Fibroblast of lung (primary cell): ENCODE measurements around the gene PYGB. TPM values are rescaled to one million over a fixed set of nuclear protein-coding genes. Genes with fewer than 3 reads are reported as not detected.

Source experiments
- DNase-seq, 2 donors: peaks; one replicate each; pipeline versions ENCODE4 v3.0.0 to v3.0.0-alpha.2; 2010; ENCODE audit warnings: low read depth in 2 of 2
- H2AFZ ChIP-seq: 2 replicates; pipeline ENCODE4 v1.5.1; 2012; ENCODE audit warnings: low read length, control low read depth, inconsistent platforms
- H3K27ac ChIP-seq: 2 replicates; pipeline ENCODE4 v1.5.1; 2011; ENCODE audit warnings: low read length, control low read depth; ENCODE audit not compliant: insufficient read depth
- H3K27me3 ChIP-seq: 2 replicates; pipeline ENCODE4 v1.5.1; 2011; ENCODE audit warnings: mild to moderate bottlenecking, low read length; ENCODE audit not compliant: control insufficient read depth, insufficient read depth
- H3K36me3 ChIP-seq: 2 replicates; pipeline ENCODE4 v1.5.1; 2011; ENCODE audit warnings: low read length; ENCODE audit not compliant: control insufficient read depth, insufficient read depth
- H3K4me1 ChIP-seq: 2 replicates; pipeline ENCODE4 v1.5.1; 2011; ENCODE audit warnings: low read length; ENCODE audit not compliant: control insufficient read depth, insufficient read depth; ENCODE audit errors: extremely low read depth
- H3K4me2 ChIP-seq: 2 replicates; pipeline ENCODE4 v1.5.1; 2011; ENCODE audit warnings: low read length, control low read depth; ENCODE audit not compliant: insufficient read depth; ENCODE audit errors: extremely low read depth
- H3K4me3 ChIP-seq, 4 experiments: fragments of 200-600 bp in 1 of 4; sonication (generic) in 1 of 4; replicated peaks in 1 of 4; 2 replicates each; pipeline ENCODE4 v1.5.1; 2011 to 2016; ENCODE audit warnings: low read length in 4 of 4, low read depth in 3 of 4, mild to moderate bottlenecking in 3 of 4, control low read depth in 2 of 4, inconsistent platforms in 1 of 4, mixed read lengths in 1 of 4; ENCODE audit not compliant: insufficient read depth in 1 of 4; ENCODE audit errors: control extremely low read depth in 1 of 4
- H3K79me2 ChIP-seq: 2 replicates; pipeline ENCODE4 v1.5.1; 2012; ENCODE audit warnings: mild to moderate bottlenecking, low read length, inconsistent platforms; ENCODE audit not compliant: control insufficient read depth, insufficient read depth
- H3K9ac ChIP-seq: 2 replicates; pipeline ENCODE4 v1.5.1; 2011; ENCODE audit warnings: mild to moderate bottlenecking, low read length, control low read depth; ENCODE audit not compliant: insufficient read depth
- H3K9me3 ChIP-seq: 2 replicates; pipeline ENCODE4 v1.5.1; 2012; ENCODE audit warnings: low read depth, low read length; ENCODE audit not compliant: control insufficient read depth, insufficient read depth
- H4K20me1 ChIP-seq: 2 replicates; pipeline ENCODE4 v1.5.1; 2011; ENCODE audit warnings: low read length; ENCODE audit not compliant: control insufficient read depth, insufficient read depth; ENCODE audit errors: extremely low read depth
- EZH2 ChIP-seq: IDR thresholded peaks from 2 replicates; pipeline ENCODE4 v1.5.1; 2012; ENCODE audit warnings: low read length, control low read depth, mild to moderate bottlenecking; ENCODE audit errors: missing control alignments
- polyA plus RNA-seq, 2 donors: library from polyadenylated mRNA; depleted of rRNA in 1 of 2; stranded (reverse) in 1 of 2; unstranded in 1 of 2; fragments of >200 nt; gene quantifications; 2 replicates each; pipeline ENCODE4 v1.2.1, GENCODE V29; 2011 to 2012; ENCODE audit warnings: missing spikeins in 1 of 2
- total RNA-seq: library from RNA; depleted of rRNA; stranded (reverse); fragments of >200 nt; gene quantifications from 2 replicates; pipeline ENCODE4 v1.2.1, GENCODE V29; 2014
- TF ChIP-seq, protein P1 (sequence below), 2 donors: IDR thresholded peaks in 1 of 2; conservative IDR thresholded peaks in 1 of 2; 1 replicate in 1 of 2; 2 replicates in 1 of 2; pipeline ENCODE4 v1.5.1; 2011 to 2012; ENCODE audit warnings: low read length in 2 of 2, control low read depth in 1 of 2, inconsistent platforms in 1 of 2, low read depth in 1 of 2, mild to moderate bottlenecking in 1 of 2

PYGB gene
- total and polyA plus RNA-seq, 2 donors (not counting 1 experiment from before 2014, with no cell fraction given), result 37.0 to 89.5 TPM

DNA sequence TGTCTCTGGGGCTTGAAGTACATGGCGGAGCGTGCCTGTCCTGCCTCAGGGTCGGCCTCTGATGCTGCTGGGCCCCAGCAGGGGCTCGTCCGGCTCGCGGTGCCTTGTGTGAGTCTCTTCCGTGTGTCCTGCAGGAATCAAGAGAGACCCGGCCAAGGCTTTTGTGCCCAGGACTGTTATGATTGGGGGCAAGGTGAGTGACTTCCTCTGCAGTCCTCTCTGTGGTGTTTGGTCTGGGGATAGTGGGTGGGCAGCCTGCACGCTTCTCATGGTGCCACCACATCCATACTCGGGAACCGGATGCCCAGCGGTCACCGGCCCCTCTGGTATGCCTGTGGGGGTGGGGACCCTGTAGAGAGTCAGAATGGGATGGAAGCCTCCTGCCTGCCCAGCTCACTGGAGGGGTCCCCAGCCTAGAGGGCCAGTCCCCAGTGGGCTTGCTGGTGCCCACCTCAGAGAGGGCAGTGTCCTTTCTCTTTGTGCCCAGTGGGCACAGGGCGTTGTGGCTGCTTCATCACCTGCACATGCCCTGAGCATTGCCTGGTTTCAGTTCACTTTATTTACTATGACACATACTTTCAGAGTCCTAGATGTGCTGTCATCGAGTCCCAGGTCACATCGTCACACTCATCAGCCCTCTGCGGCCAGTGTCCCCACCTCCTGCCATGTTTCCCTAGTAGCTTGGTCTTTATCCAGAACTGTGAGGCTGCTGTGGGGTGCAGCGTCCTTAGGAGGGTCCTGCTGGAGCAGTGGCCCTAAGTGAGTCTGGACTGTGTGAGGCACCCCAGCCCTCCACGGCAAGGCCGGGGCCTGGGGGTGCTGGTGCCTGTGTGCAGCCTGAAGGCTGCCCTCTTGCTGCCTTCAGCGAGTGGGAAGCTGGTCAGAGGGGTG, 40.7 kb downstream of the PYGB start:
- Histone ChIP-seq H3K4me1 (no peaks in the 10 kb centered on the region), H3K27ac (no peak overlapping the region), H3K27me3 (no peaks in the 10 kb centered on the region), H3K9ac (no peak overlapping the region), H3K36me3 (peaks cover 39% of the 10 kb centered on the region), H3K79me2 (no peaks in the 10 kb centered on the region), H3K4me3 (no peak overlapping the region), H4K20me1 (no peaks in the 10 kb centered on the region), H2AFZ (no peak overlapping the region), H3K9me3 (no peaks in the 10 kb centered on the region), H3K4me2 (no peak overlapping the region)
- no peak for DNase-seq
- TF ChIP-seq EZH2, result no peak
- TF ChIP-seq, protein P1, sequence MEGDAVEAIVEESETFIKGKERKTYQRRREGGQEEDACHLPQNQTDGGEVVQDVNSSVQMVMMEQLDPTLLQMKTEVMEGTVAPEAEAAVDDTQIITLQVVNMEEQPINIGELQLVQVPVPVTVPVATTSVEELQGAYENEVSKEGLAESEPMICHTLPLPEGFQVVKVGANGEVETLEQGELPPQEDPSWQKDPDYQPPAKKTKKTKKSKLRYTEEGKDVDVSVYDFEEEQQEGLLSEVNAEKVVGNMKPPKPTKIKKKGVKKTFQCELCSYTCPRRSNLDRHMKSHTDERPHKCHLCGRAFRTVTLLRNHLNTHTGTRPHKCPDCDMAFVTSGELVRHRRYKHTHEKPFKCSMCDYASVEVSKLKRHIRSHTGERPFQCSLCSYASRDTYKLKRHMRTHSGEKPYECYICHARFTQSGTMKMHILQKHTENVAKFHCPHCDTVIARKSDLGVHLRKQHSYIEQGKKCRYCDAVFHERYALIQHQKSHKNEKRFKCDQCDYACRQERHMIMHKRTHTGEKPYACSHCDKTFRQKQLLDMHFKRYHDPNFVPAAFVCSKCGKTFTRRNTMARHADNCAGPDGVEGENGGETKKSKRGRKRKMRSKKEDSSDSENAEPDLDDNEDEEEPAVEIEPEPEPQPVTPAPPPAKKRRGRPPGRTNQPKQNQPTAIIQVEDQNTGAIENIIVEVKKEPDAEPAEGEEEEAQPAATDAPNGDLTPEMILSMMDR (conservative IDR thresholded peaks at IDR 0.05 in 1 of 2, IDR thresholded peaks at IDR 0.05 in 1 of 2; ENCODE audit: low read depth in 1 of 2, low read length in 2 of 2), result no peak

DNA sequence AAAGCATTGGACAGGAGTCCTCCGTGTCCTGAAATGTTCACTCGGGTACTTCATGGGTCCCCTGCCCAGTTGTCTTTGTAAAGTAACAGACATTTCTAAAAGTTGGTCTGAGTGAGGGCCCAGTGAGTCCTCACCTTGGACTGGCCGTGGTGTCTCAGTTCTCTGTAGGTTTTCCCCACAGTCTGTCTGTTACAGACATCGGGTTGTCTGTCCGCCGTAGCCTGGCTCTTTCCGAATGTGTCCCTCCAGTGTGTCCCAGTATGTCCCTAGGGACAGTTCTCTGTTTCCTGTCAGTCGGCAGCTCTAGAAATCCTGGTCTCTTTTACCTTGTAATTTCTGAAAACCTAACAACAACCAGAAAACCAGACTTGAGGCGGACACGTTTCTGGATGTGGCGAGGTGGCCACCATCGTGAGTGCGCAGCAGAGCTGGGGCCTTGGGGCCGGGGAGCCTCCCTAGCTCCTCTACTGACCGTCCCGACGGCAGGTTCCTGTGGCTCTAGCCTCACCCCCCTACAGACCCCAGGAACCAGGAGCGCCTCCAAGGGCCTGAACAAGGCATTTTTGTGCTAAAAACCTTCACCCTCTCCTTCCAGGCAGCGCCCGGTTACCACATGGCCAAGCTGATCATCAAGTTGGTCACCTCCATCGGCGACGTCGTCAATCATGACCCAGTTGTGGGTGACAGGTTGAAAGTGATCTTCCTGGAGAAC, 42.2 kb downstream of the PYGB start:
- Histone ChIP-seq H3K4me1 (no peaks in the 10 kb centered on the region), H2AFZ (no peak overlapping the region), H3K4me3 (no peak overlapping the region), H3K9ac (no peak overlapping the region), H3K36me3 (peaks cover 42% of the 10 kb centered on the region), H3K4me2 (no peak overlapping the region), H3K27ac (no peak overlapping the region), H3K27me3 (no peaks in the 10 kb centered on the region), H4K20me1 (no peaks in the 10 kb centered on the region), H3K9me3 (no peaks in the 10 kb centered on the region), H3K79me2 (no peaks in the 10 kb centered on the region)
- DNase-seq, result no peak
- TF ChIP-seq, protein P1 (conservative IDR thresholded peaks at IDR 0.05 in 1 of 2, IDR thresholded peaks at IDR 0.05 in 1 of 2; ENCODE audit: low read depth in 1 of 2, low read length in 2 of 2), result no peak
- no peak for TF ChIP-seq EZH2

DNA sequence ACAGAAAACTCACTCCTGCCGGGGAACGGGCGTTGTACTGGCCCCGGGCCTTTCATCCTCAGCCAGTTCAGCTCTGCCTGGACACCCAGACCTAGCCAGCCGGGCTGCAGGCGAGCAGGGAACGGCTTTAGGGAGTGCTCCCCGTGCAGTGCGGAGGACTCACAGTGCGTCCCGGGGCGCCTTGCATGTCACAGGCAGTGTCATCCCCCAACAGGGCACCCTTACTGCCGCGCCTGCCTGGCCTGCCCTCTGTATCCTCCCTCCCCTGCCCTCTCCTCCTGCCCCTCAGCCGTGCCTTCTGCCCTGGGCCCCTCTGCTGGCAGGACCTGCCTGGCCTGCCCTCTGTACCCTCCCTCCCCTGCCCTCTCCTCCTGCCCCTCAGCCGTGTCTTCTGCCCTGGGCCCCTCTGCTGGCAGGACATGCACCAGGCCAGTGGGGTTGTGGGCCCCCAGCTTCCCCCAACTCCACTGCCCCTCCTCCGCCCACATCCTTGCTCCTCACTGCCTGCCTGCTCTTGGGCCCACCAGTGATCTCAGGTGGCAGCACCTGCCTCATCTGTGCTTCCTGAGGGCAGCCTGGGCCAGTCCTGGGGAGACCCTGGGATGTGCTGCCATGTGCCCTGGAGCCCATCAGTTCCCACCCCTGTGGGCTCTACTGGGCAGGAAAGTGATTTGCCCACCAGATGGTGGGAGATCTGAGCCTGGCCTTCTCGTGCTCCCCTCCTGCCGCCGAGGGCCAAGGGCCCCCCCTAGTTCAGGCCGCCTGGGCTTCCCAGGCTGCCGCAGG, 43.0 kb downstream of the PYGB start:
- TF ChIP-seq EZH2, result no peak
- TF ChIP-seq, protein P1 (conservative IDR thresholded peaks at IDR 0.05 in 1 of 2, IDR thresholded peaks at IDR 0.05 in 1 of 2; ENCODE audit: low read depth in 1 of 2, low read length in 2 of 2), result no peak
- Histone ChIP-seq H3K27me3 (no peaks in the 10 kb centered on the region), H4K20me1 (no peaks in the 10 kb centered on the region), H3K4me2 (no peak overlapping the region), H3K9me3 (no peaks in the 10 kb centered on the region), H3K36me3 (peaks cover 38% of the 10 kb centered on the region), H3K4me3 (no peak overlapping the region), H2AFZ (no peak overlapping the region), H3K79me2 (no peaks in the 10 kb centered on the region), H3K27ac (no peak overlapping the region), H3K9ac (no peak overlapping the region), H3K4me1 (peaks cover 6% of the 10 kb centered on the region)
- no peak for DNase-seq
